DND-41 (cell line): ENCODE measurements around the gene AOPEP.

ENCODE experiments used
- ATAC-seq: fragments of 200-7000 bp; cut with Tn5 transposase; 3 replicates; pipeline ENCODE4 v1.9.1; 2021; ENCODE audit warnings: low read depth; ENCODE audit not compliant: insufficient read depth
- DNase-seq: peaks from one replicate; pipeline ENCODE4 v3.0.0-alpha.2; 2020
- H2AFZ ChIP-seq: 2 replicates; pipeline ENCODE4 v1.6.0; 2012; ENCODE audit warnings: low read depth, low read length
- H3K27ac ChIP-seq: 2 replicates; pipeline ENCODE4 v1.5.1; 2012; ENCODE audit warnings: low read length, inconsistent platforms
- H3K27me3 ChIP-seq: fragments of 200-600 bp; sonication (generic); 2 replicates; pipeline ENCODE4 v1.6.0; 2012; ENCODE audit warnings: low read length, mild to moderate bottlenecking, inconsistent platforms; ENCODE audit not compliant: insufficient read depth, poor library complexity
- H3K36me3 ChIP-seq: 2 replicates; pipeline ENCODE4 v1.5.1; 2012; ENCODE audit warnings: low read length, inconsistent platforms; ENCODE audit not compliant: insufficient read depth
- H3K4me1 ChIP-seq: 2 replicates; pipeline ENCODE4 v1.5.1; 2012; ENCODE audit warnings: mild to moderate bottlenecking, low read length; ENCODE audit not compliant: insufficient read depth
- H3K4me2 ChIP-seq: 2 replicates; pipeline ENCODE4 v1.6.0; 2012; ENCODE audit warnings: mild to moderate bottlenecking, moderate library complexity, low read length, inconsistent platforms; ENCODE audit not compliant: insufficient read depth
- H3K4me3 ChIP-seq, 2 experiments: fragments of 200-600 bp in 1 of 2; shearing (Covaris generic) in 1 of 2; 2 replicates each; pipeline ENCODE4 v1.5.1; 2012 to 2016; ENCODE audit warnings: inconsistent platforms in 2 of 2, low read length in 2 of 2, mild to moderate bottlenecking in 2 of 2, low read depth in 1 of 2, moderate library complexity in 1 of 2
- H3K79me2 ChIP-seq: 2 replicates; pipeline ENCODE4 v1.6.0; 2012; ENCODE audit warnings: low read length, inconsistent platforms; ENCODE audit not compliant: insufficient read depth
- H3K9ac ChIP-seq: 2 replicates; pipeline ENCODE4 v1.6.0; 2012; ENCODE audit warnings: low read depth, mild to moderate bottlenecking, inconsistent platforms, low read length, moderate library complexity
- H3K9me3 ChIP-seq: 2 replicates; pipeline ENCODE4 v1.5.1; 2012; ENCODE audit warnings: low read length, moderate library complexity, mild to moderate bottlenecking, inconsistent platforms; ENCODE audit not compliant: insufficient read depth, severe bottlenecking
- H4K20me1 ChIP-seq: 2 replicates; pipeline ENCODE4 v1.6.0; 2012; ENCODE audit warnings: low read length; ENCODE audit not compliant: insufficient read depth
- EZH2 ChIP-seq: IDR thresholded peaks from 3 replicates; pipeline ENCODE4 v1.6.1; 2012; ENCODE audit warnings: borderline replicate concordance, low read depth, mild to moderate bottlenecking, moderate library complexity, low read length, inconsistent platforms; ENCODE audit not compliant: severe bottlenecking
- TF ChIP-seq, protein P1 (sequence below): IDR thresholded peaks from 2 replicates; pipeline ENCODE4 v1.5.1; 2012; ENCODE audit warnings: borderline replicate concordance, low read length, moderate library complexity, mild to moderate bottlenecking; ENCODE audit not compliant: poor library complexity, severe bottlenecking; ENCODE audit errors: extremely low read depth

The AOPEP gene

DNA sequence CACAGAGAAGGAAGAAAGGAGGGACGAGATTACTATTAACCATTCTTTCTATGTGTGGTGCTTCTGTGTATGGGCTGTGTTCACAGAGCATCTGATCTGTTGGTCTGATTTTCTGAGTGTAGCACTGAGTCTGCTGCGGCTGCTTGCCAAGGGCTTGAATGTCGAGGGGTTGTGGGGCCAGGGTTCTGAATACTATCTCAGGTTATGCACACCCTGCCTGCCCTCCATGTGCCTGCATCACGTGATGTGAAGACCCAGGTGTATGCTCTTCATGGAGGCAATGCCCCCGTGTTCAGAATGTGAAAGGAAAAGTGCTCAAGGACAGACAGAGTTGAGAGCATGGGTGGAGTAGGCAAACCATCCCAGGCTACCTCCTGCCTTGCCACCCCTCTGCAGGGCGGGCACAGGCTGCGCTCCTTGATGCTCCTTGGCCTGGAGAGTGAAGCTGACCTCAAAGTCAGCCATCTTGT lies 336.1 kb downstream of the AOPEP start:
- no peak overlapping the region for H3K4me2 ChIP-seq
- TF ChIP-seq EZH2 = no peak
- TF ChIP-seq, protein P1, sequence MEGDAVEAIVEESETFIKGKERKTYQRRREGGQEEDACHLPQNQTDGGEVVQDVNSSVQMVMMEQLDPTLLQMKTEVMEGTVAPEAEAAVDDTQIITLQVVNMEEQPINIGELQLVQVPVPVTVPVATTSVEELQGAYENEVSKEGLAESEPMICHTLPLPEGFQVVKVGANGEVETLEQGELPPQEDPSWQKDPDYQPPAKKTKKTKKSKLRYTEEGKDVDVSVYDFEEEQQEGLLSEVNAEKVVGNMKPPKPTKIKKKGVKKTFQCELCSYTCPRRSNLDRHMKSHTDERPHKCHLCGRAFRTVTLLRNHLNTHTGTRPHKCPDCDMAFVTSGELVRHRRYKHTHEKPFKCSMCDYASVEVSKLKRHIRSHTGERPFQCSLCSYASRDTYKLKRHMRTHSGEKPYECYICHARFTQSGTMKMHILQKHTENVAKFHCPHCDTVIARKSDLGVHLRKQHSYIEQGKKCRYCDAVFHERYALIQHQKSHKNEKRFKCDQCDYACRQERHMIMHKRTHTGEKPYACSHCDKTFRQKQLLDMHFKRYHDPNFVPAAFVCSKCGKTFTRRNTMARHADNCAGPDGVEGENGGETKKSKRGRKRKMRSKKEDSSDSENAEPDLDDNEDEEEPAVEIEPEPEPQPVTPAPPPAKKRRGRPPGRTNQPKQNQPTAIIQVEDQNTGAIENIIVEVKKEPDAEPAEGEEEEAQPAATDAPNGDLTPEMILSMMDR = no peak
- no peaks in the 10 kb centered on the region for H3K4me1 ChIP-seq
- H3K9me3 ChIP-seq = no peaks in the 10 kb centered on the region
- no peak overlapping the region for H3K9ac ChIP-seq
- no peak overlapping the region for H2AFZ ChIP-seq
- H3K27ac ChIP-seq = no peak overlapping the region
- no peaks in the 10 kb centered on the region for H3K36me3 ChIP-seq
- no peak overlapping the region for H3K4me3 ChIP-seq
- DNase-seq (no peak), ATAC-seq (no peak)
- H3K79me2 ChIP-seq = no peaks in the 10 kb centered on the region
- no peaks in the 10 kb centered on the region for H4K20me1 ChIP-seq
- H3K27me3 ChIP-seq = no peaks in the 10 kb centered on the region

DNA sequence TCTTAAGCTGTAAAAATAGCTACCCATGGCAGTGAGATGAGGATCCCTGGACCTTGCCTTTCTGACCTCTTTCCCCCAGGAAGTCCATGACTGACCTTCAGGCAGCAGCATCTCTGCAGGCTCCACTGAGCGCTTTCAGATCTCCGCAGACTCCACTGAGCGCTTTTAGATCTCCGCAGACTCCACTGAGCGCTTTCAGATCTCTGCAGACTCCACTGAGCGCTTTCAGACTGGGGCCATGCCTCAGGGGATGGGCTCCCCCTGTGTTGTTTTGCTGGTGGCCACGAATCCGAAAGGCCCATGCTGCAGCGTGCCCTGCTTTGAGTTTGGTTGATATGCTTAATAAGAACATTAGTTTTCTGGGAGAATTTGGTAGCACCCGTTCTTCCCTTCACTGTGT lies 336.8 kb downstream of the AOPEP start:
- Histone ChIP-seq H3K79me2 (no peaks in the 10 kb centered on the region), H3K36me3 (no peaks in the 10 kb centered on the region), H2AFZ (no peak overlapping the region), H3K4me2 (no peak overlapping the region), H3K27me3 (no peaks in the 10 kb centered on the region), H3K27ac (no peak overlapping the region), H3K4me3 (no peak overlapping the region), H3K9ac (no peak overlapping the region), H4K20me1 (no peaks in the 10 kb centered on the region), H3K4me1 (no peaks in the 10 kb centered on the region), H3K9me3 (no peaks in the 10 kb centered on the region)
- DNase-seq (no peak), ATAC-seq (no peak)
- TF ChIP-seq, protein P1 = no peak

DNA sequence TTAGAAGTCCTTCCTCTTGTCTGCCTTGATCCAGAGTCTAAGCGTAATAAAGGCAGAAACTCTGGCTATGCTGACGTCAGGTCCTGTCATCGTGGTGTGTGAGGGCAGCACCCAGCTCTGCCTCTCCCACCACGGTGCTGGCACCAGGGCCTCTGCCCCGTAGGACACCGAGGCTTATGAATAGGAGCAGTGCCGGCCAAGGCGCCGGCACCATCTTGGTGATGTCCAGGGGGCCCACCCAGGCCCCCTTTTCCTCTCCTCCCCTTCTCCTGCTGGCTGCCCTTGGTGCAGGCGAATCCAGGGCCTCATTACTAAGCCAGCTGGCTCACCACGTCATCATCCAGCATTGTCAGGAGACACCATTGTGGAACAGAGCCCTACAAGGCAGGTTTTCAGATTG lies 338.7 kb downstream of the AOPEP start:
- no peak for TF ChIP-seq EZH2
- TF ChIP-seq, protein P1 = no peak
- Histone ChIP-seq H4K20me1 (no peaks in the 10 kb centered on the region), H3K9ac (no peak overlapping the region), H3K79me2 (no peaks in the 10 kb centered on the region), H3K4me1 (no peaks in the 10 kb centered on the region), H3K9me3 (no peaks in the 10 kb centered on the region), H3K4me2 (no peak overlapping the region), H3K27me3 (no peaks in the 10 kb centered on the region), H3K4me3 (no peak overlapping the region), H3K27ac (no peak overlapping the region), H2AFZ (no peak overlapping the region), H3K36me3 (no peaks in the 10 kb centered on the region)
- no peak for ATAC-seq
- no peak for DNase-seq

DNA sequence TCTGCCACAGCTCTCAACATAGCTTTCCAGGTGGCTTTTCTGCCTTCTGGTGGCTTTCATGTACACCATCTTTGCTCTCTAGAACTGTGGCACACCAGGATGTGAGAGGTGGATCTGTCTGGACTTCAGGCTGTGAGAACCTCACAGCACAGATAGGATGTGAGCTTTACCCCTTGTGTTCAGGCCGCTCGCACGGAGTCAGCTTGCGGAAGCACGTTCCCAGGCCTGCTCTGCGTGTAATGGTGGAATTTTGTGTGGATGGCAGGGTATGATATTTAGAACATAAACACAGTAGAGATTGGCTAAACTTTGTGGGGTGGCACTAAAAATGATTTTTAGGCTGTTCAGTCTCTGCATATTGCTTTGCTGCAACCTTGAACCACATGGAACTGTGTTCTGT lies 340.6 kb downstream of the AOPEP start:
- H3K27ac ChIP-seq = no peak overlapping the region
- DNase-seq (no peak), ATAC-seq (no peak)
- no peaks in the 10 kb centered on the region for H3K36me3 ChIP-seq
- no peak for TF ChIP-seq EZH2
- TF ChIP-seq, protein P1 = no peak
- H3K4me2 ChIP-seq = no peak overlapping the region
- no peaks in the 10 kb centered on the region for H4K20me1 ChIP-seq
- H3K9ac ChIP-seq = no peak overlapping the region
- no peaks in the 10 kb centered on the region for H3K79me2 ChIP-seq
- H3K9me3 ChIP-seq = no peaks in the 10 kb centered on the region
- no peaks in the 10 kb centered on the region for H3K4me1 ChIP-seq
- H3K27me3 ChIP-seq = no peaks in the 10 kb centered on the region
- no peak overlapping the region for H2AFZ ChIP-seq
- no peak overlapping the region for H3K4me3 ChIP-seq
